ENCODE measurements around the gene CHAC1.

CHAC1 gene, protein sequence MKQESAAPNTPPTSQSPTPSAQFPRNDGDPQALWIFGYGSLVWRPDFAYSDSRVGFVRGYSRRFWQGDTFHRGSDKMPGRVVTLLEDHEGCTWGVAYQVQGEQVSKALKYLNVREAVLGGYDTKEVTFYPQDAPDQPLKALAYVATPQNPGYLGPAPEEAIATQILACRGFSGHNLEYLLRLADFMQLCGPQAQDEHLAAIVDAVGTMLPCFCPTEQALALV

DNA sequence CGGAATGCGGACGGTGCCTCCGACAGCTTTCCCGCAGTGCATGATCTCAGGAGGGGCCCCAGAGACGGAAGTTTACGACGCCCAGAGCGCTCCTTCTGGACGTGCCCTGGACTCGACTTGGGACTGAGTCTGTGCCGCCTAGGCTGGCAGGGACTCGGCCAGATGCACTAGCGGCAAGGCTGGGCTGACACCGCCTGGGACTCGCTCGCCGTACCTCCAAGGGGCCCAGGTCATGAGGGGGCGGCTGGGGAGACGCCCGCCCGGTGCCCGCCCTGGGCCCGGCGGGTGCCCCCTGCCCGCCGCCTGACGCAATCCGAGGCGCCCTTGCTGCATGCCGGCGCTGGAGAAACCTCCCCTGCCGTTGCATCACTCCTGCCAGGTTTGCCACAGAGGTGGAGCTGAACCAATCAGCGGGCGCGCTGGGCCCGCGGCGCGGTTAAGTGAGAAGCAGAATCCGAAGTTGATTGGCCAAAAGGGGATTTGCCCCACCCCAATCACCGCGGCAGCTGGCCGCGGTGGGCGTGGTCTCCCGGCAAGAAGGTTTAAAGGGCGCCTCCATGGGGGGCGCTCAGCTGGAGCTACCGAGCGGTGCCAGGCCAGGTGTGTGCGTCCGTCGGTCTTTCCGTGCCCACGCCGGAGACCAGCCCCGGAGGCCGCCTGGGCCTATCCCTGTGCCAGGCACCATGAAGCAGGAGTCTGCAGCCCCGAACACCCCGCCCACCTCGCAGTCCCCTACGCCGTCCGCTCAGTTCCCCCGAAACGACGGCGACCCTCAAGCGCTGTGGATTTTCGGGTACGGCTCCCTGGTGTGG, at the start of gene CHAC1:
Gene CHAC1, plus strand, starts transcription at position 571 of the 812 bp plus-strand sequence. Its CDS starts 113 bp downstream, at position 684.
- Histone ChIP-seq H3K36me3 (ENCODE audit: control insufficient read depth in 1 of 2, insufficient read depth in 2 of 2, low read length in 2 of 2) (no peaks in the 10 kb centered on the region), H3K4me1 (ENCODE audit: control insufficient read depth in 1 of 2, insufficient read depth in 2 of 2, low read length in 2 of 2) (peaks cover 4 to 23% of the 10 kb centered on the region in 2 donors), H3K4me3 (ENCODE audit: low read depth in 1 of 2, low read length in 2 of 2) (peak within 1 kb of the TSS; percentile 69 to 80), H3K9me3 (ENCODE audit: control insufficient read depth in 1 of 2, low read length in 2 of 2) (no peaks in the 10 kb centered on the region), H3K27me3 (ENCODE audit: low read depth, low read length) (no peaks in the 10 kb centered on the region), H3K27ac (ENCODE audit: low read length) (peak within 1 kb of the TSS; percentile 56)

GRCh38 chr15:40904552-40905201, 48.6 kb upstream of the CHAC1 start:
- Histone ChIP-seq H3K4me1 (ENCODE audit: control insufficient read depth in 1 of 2, insufficient read depth in 2 of 2, low read length in 2 of 2) (peaks cover 4 to 18% of the 10 kb centered on the region in 2 donors), H3K27me3 (ENCODE audit: low read depth, low read length) (no peaks in the 10 kb centered on the region), H3K9me3 (ENCODE audit: control insufficient read depth in 1 of 2, low read length in 2 of 2) (no peaks in the 10 kb centered on the region), H3K27ac (ENCODE audit: low read length) (no peak overlapping the region), H3K4me3 (ENCODE audit: low read depth in 1 of 2, low read length in 2 of 2) (no peak overlapping the region), H3K36me3 (ENCODE audit: control insufficient read depth in 1 of 2, insufficient read depth in 2 of 2, low read length in 2 of 2) (peaks cover 13 to 33% of the 10 kb centered on the region in 2 donors)

GRCh38 chr15:40906091-40906990, 46.9 kb upstream of the CHAC1 start:
- peaks cover 4 to 18% of the 10 kb centered on the region in 2 donors for H3K4me1 ChIP-seq (ENCODE audit: control insufficient read depth in 1 of 2, insufficient read depth in 2 of 2, low read length in 2 of 2)
- peak overlapping the region; percentile 52 to 70 for H3K4me3 ChIP-seq (ENCODE audit: low read depth in 1 of 2, low read length in 2 of 2)
- peak overlapping the region; percentile 77 for H3K27ac ChIP-seq (ENCODE audit: low read length)
- no peaks in the 10 kb centered on the region for H3K9me3 ChIP-seq (ENCODE audit: control insufficient read depth in 1 of 2, low read length in 2 of 2)
- H3K27me3 ChIP-seq (ENCODE audit: low read depth, low read length): no peaks in the 10 kb centered on the region
- peaks cover 9 to 19% of the 10 kb centered on the region in 2 donors for H3K36me3 ChIP-seq (ENCODE audit: control insufficient read depth in 1 of 2, insufficient read depth in 2 of 2, low read length in 2 of 2)

DNA sequence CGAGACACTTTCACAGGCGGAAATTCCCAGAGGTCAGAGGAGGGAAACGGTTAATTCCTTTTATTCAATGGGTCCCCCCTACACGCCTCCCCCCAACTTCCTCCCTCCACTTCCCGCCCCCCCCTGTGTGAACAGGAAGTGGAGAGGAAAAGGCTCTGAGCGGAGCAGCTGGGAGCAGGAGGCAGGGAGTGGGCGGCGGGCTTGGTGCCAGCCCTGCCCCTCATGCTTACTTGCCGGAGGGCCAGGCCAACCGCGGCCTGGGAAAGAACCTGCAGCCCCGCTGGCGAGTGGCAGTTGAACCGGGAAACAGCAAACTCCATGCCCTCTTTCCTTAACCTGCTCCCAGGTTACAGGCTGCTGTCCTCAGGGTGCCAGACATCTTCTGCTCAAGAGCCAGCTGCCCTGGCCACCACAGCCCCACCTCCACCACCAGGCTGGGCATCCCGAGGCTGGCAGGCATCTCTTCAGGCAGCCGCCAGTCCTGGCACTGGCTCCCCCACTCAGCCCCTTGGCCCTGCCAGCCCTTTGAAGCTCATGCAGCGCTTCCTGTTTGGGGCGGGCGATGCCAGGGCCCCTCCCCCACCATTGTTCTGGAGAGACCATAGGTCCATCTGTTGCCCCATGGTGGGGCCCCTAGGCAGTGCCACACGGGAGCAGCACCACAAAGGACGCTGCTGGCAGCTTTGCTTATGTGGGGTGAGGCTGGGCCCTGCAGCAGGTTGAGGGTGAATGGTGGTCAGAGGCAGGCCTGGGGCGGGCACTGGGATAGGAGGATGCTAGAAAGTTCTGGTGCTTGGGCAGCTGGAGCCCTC, 46.1 kb upstream of the CHAC1 start:
- Histone ChIP-seq H3K4me3 (ENCODE audit: low read depth in 1 of 2, low read length in 2 of 2) (peak overlapping the region; percentile 52 to 70), H3K36me3 (ENCODE audit: control insufficient read depth in 1 of 2, insufficient read depth in 2 of 2, low read length in 2 of 2) (peaks cover 9 to 19% of the 10 kb centered on the region in 2 donors), H3K9me3 (ENCODE audit: control insufficient read depth in 1 of 2, low read length in 2 of 2) (no peaks in the 10 kb centered on the region), H3K4me1 (ENCODE audit: control insufficient read depth in 1 of 2, insufficient read depth in 2 of 2, low read length in 2 of 2) (peaks cover 4 to 18% of the 10 kb centered on the region in 2 donors), H3K27me3 (ENCODE audit: low read depth, low read length) (no peaks in the 10 kb centered on the region), H3K27ac (ENCODE audit: low read length) (peak overlapping the region; percentile 77)

DNA sequence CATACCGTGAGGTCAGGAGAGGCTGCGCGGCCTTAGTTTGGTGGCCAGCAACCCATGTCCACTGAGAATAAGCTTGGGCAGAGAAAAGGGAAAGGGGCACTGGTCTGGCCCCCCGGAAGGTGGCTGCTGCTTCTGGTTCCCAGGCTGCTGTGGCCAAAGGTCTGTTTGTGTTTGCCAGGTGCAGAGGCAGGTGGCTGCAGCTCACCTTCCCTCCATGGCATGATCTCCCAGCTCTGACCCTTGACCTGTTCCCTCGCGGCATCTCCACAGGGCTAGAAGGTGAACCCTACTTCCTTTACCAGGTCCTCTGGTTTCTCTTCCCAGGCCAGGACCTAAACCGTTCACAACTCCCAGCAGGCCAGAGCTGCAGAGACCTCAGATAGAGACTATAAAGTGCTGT, 45.2 kb upstream of the CHAC1 start:
- no peaks in the 10 kb centered on the region for H3K27me3 ChIP-seq (ENCODE audit: low read depth, low read length)
- H3K4me3 ChIP-seq (ENCODE audit: low read depth in 1 of 2, low read length in 2 of 2): no peak overlapping the region
- no peak overlapping the region for H3K27ac ChIP-seq (ENCODE audit: low read length)
- H3K9me3 ChIP-seq (ENCODE audit: control insufficient read depth in 1 of 2, low read length in 2 of 2): no peaks in the 10 kb centered on the region
- H3K4me1 ChIP-seq (ENCODE audit: control insufficient read depth in 1 of 2, insufficient read depth in 2 of 2, low read length in 2 of 2): peaks cover 4 to 18% of the 10 kb centered on the region in 2 donors
- H3K36me3 ChIP-seq (ENCODE audit: control insufficient read depth in 1 of 2, insufficient read depth in 2 of 2, low read length in 2 of 2): peaks cover 8 to 10% of the 10 kb centered on the region in 2 donors

GRCh38 chr15:40909662-40910630, 43.3 kb upstream of the CHAC1 start:
- Histone ChIP-seq H3K27ac (ENCODE audit: low read length) (no peak overlapping the region), H3K27me3 (ENCODE audit: low read depth, low read length) (no peaks in the 10 kb centered on the region), H3K9me3 (ENCODE audit: control insufficient read depth in 1 of 2, low read length in 2 of 2) (no peaks in the 10 kb centered on the region), H3K4me1 (ENCODE audit: control insufficient read depth in 1 of 2, insufficient read depth in 2 of 2, low read length in 2 of 2) (peaks cover 4 to 18% of the 10 kb centered on the region in 2 donors), H3K36me3 (ENCODE audit: control insufficient read depth in 1 of 2, insufficient read depth in 2 of 2, low read length in 2 of 2) (no peaks in the 10 kb centered on the region), H3K4me3 (ENCODE audit: low read depth in 1 of 2, low read length in 2 of 2) (no peak overlapping the region)

GRCh38 chr15:40911141-40911540, 42.1 kb upstream of the CHAC1 start:
- no peak overlapping the region for H3K4me3 ChIP-seq (ENCODE audit: low read depth in 1 of 2, low read length in 2 of 2)
- no peaks in the 10 kb centered on the region for H3K27me3 ChIP-seq (ENCODE audit: low read depth, low read length)
- no peak overlapping the region for H3K27ac ChIP-seq (ENCODE audit: low read length)
- no peaks in the 10 kb centered on the region for H3K9me3 ChIP-seq (ENCODE audit: control insufficient read depth in 1 of 2, low read length in 2 of 2)
- H3K36me3 ChIP-seq (ENCODE audit: control insufficient read depth in 1 of 2, insufficient read depth in 2 of 2, low read length in 2 of 2): no peaks in the 10 kb centered on the region
- peaks cover 4 to 10% of the 10 kb centered on the region in 2 donors for H3K4me1 ChIP-seq (ENCODE audit: control insufficient read depth in 1 of 2, insufficient read depth in 2 of 2, low read length in 2 of 2)

- no peaks in the 10 kb centered on the region for H3K36me3 ChIP-seq (ENCODE audit: control insufficient read depth in 1 of 2, insufficient read depth in 2 of 2, low read length in 2 of 2)
- H3K9me3 ChIP-seq (ENCODE audit: control insufficient read depth in 1 of 2, low read length in 2 of 2): no peaks in the 10 kb centered on the region
- H3K27ac ChIP-seq (ENCODE audit: low read length): no peak overlapping the region
- no peaks in the 10 kb centered on the region for H3K27me3 ChIP-seq (ENCODE audit: low read depth, low read length)
- peaks cover 4 to 5% of the 10 kb centered on the region in 2 donors for H3K4me1 ChIP-seq (ENCODE audit: control insufficient read depth in 1 of 2, insufficient read depth in 2 of 2, low read length in 2 of 2)
- H3K4me3 ChIP-seq (ENCODE audit: low read depth in 1 of 2, low read length in 2 of 2): no peak overlapping the region
Measured at GRCh38 chr15:40911693-40912092, 41.6 kb upstream of the CHAC1 start.

DNA sequence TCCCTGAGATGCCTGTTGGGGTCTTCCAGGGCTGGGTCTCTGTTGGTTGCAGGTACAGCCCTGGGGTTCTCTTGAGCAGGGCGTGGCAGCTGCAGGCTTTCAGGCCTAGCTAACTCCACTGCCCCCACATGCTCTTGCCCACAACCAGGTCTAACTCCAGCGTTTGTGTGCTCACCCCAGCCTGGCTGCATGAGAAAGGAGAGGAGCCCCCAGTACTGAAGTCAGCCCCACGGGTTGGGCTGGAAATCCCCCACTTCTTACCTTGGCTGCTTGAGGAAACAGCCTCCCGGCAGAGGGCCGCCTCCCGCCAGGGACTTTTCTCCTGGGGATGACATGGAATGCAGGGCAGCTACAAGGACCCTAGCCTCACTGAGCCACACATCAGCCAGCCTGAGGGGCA, 40.8 kb upstream of the CHAC1 start:
- no peaks in the 10 kb centered on the region for H3K36me3 ChIP-seq (ENCODE audit: control insufficient read depth in 1 of 2, insufficient read depth in 2 of 2, low read length in 2 of 2)
- H3K4me3 ChIP-seq (ENCODE audit: low read depth in 1 of 2, low read length in 2 of 2): no peak overlapping the region
- H3K27ac ChIP-seq (ENCODE audit: low read length): no peak overlapping the region
- H3K4me1 ChIP-seq (ENCODE audit: control insufficient read depth in 1 of 2, insufficient read depth in 2 of 2, low read length in 2 of 2): no peaks in the 10 kb centered on the region
- no peaks in the 10 kb centered on the region for H3K9me3 ChIP-seq (ENCODE audit: control insufficient read depth in 1 of 2, low read length in 2 of 2)
- no peaks in the 10 kb centered on the region for H3K27me3 ChIP-seq (ENCODE audit: low read depth, low read length)

Measured in muscle layer of duodenum (tissue), 2 donors.